ACHN (cell line): ENCODE data around the gene CYFIP2.

Source experiments
- DNase-seq: peaks from one replicate; pipeline ENCODE4 v3.0.0-alpha.2; 2015
- in situ Hi-C: cut with HindIII; loops from 2 replicates; pipeline ENCODE4 v1.10.0; 2017; ENCODE audit warnings: low sequenced_read_pairs, low pct_ligation_motif_present, low pct_unique_long_range_greater_than_20kb

CYFIP2 gene

DNA sequence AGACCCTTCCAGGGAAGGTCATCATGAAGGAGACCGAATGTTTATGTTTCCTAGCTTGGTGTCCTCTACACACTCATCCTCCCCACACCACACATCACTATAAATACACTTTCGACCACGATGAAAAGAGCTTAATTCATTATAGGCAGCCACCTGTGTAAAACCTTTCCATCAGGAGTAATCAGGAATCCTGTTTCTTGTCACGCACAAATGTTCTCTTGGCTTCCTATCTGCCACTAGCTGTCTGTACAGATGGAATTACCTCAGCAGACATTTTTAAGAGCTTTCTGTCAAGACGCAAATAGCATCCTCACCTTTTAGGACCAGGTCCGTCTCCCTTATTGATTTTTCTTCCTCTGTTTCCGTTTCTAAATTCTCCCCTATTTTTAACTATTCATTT lies 79.1 kb downstream of the CYFIP2 start:
- in situ Hi-C loops, result no loop called here
- no peak for DNase-seq

DNA sequence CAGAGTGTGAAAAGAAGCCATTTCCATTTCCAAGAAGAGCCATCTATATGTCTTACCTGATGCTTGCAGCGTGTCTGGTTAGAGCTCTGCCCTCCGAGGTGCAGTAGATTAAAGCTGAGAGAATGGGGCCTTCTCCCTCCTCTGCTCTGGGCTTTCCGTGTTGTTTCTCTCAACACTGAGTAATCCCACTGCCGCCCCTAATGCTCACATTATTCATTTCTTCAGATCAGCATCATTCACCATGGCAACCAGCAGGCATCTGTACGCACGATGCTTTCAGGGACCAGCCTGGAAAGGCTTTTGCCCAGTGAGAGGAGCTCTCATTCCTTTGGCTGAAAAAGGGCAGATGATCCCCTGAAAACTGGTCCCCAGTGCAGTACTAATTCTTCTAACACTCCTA lies 79.6 kb downstream of the CYFIP2 start:
- no peak for DNase-seq
- in situ Hi-C loops, result no loop called here

DNA sequence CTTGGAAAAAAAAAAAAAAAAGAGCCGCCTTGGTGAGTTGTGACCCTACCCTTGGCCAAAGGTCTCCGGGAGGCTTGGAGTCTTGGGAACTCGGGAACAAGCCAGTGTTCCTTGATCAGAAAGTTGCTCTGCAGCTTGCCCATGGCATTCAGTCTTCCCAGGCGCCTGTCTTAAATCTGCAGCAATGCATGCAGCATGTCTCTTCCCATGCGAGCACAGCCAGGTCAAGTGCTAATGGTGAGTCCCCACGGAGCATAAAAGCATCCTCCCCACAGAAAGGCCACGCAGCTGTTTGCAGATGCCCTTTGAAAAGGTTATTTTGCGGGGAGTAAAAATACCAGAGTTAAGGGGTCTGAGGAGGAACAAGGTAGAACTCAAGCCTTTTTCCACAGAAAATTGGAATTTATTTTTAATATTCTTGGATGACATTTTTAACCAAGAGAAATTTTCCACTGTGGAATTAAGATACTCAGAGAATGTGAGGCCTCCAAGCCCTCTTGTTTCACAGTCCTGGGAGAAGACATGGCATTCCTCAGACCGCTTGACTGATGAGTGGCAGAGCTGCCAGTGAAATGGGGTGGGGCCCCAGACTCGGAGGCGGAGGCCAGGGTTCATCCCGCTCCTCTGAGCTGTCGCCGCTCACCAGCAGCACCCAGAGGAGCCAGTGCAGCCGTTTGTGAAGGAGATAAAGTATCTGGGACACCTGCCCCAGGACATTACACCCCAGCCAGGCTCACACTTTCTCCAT lies 81.6 kb downstream of the CYFIP2 start:
- in situ Hi-C loops, result no loop called here
- DNase-seq, result no peak

DNA sequence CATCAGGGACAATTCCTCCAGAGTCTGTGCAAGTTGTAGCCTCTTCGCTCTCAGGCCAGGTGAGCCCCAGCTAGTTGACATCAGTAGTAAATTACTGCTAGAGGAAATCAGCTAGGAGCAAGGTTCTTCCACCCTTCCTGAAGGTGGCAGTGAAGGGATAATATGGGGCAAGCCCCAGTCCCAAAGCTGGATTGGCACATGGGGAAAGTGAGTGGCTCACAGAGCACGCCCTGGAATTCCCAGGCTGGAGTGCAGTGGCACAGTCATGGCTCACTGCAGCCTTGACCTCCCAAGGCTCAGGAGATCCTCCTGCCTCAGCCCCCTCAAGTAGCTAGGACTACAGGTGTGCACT lies 82.1 kb downstream of the CYFIP2 start:
- no peak for DNase-seq
- in situ Hi-C loops, result no loop called here

DNA sequence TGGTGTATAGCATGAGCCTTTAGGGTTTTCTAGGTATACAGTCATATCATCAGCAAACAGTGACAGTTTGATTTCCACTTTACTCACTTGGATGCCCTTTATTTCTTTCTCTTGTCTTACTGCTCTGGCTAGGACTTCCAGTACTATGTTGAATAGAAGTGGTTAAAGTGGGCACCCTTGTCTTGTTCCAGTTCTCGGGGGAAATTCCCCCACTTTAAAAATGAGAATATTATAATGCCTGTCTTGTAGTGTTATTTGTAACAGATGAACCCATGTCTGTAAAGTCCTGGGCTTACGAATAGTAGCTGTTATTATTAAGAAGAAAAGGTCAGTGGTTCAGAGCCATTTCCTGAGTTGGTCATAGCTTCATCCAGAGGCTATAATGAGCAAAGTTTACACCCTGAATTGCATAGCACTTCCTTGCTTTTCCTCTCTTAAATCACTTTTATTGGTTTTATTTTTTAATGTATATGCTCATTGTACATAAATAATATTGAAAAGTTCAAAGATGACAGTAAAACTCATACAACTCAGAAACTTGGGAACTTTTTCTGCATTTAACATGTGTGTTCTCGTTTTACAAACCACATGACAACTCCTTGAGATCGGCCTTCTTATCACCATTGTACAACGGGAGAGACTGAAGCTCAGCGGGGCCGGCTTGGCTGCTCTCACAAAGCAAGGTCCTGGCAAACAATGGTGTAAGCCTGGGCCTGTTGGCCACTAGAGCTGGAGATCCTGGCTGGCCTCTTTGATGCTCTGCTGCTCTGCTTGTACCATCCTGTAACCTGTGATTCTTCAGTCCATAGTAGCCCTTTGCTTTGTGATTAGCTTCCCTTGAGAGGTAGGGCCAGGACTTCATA lies 85.2 kb downstream of the CYFIP2 start:
- DNase-seq, result no peak
- in situ Hi-C loops, result no loop called here

DNA sequence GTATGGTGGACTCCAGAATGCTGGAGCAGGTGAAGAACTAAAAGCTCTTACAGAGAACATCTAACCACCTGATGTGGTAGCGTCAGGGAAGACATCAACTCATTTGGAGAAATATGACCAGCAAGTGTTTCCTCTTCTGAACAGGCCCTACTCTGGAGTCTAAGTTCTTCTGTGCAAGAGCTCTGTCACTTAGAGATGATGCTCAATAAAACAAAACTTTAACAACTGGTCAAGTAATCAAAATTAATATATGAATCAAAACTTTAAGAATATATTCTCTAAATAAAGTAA lies 85.8 kb downstream of the CYFIP2 start:
- DNase-seq, result no peak
- in situ Hi-C loops, result no loop called here

DNA sequence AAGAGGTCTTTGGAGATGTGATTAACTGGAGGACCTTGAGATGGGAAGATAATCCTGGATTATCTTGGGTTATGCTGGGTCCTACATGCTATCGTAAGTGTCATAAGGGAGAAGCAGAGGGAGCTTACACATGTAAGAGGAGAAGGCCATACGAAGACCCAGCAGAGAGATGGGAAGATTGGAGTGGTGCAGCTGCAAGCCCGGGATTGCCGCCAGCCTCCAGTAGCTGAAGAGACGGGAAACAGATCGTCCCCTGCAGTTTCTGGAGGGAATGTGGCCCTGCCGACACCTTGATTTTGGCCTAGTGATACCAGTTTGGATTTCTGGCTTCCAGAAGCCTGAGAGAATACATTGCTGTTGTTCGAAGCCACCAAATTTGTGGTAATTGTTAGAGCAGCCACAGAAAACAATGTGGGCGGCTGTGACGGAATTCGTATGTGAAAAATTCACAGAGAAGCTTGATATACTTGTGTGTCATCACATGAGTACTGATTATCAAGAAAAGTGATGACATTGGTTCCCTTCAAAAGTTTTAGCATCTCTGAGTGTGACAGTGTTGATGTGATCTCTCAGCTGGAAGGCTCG lies 86.9 kb downstream of the CYFIP2 start:
- in situ Hi-C loops, result no loop called here
- no peak for DNase-seq

DNA sequence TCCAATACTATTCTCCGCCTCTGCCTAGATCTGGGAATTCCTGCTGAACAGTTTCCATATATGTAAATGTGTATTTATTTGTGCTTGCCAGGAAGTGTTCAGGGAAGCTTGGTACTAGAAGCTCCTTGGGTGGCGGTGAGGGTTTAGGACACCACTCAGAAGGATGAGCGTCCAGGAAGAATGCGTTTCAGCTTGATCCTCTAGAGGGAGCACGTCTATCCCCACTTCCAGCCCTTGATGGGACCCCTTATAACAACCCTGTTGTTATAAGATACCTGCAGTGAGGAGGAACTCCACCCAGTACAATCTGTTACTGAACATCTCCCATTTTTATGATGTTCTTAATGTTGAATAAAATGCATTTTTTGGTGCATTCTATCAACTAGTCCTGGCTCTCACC lies 88.9 kb downstream of the CYFIP2 start:
- in situ Hi-C loops, result no loop called here
- DNase-seq, result no peak

DNA sequence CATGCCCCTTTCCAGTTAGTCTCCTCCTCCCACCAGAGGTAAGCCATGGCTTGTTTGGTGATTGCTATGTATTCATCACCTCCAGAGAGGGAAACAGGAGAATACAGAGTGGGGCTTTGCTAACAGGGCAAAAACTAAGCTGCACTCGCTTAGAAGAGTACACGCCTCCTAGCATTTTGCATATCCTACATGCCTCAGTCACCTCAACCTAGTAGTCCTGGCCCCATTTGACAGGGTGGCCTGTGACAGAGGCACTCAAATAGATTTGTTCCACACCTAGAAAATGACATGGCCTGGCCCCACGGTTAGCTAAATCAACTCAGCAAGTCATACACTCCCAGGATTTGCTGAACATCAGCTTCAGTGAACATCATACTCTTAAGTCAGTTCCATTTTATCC lies 90.7 kb downstream of the CYFIP2 start:
- in situ Hi-C loops, result no loop called here
- DNase-seq, result no peak

DNA sequence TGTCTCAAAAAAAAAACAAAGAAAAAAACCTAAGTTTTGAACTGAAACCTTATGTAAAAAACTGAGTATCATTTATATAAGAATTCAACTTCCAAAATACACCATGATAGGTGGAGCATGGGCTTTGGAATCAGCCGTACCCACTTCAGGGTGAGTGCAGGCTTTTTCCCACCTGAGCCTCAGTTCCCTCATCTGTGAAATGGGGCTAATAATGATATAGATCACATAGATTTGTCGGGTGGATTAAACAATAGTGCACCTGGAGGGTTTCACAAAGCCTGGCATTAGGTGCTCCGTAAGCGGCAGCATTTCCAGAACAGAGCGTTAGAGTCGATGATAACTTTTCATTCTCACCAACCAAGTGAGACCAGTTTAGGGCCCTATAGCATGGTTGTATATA lies 91.9 kb downstream of the CYFIP2 start:
- in situ Hi-C loops, result no loop called here

DNA sequence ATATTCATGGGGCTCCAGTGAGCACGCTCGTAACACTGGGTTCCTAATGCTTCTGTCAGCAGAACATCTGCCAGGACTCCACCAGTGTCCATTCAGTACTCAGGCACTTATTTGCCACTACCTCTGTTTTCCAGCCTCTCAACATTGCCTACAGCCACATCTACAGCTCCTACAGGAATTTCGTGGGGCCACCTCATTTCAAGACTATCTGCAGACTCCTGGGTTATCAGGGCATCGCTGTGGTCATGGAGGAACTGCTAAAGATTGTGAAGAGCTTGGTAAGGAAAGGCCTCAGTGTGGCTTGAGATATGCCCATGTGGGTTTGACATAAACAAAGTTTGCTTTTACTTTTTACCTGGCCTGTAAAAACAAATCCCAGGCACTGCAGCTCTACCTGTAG lies 92.9 kb downstream of the CYFIP2 start:
- DNase-seq, result no peak
- in situ Hi-C loops, result no loop called here

More for the DNA sequence above, 91.9 kb downstream of the CYFIP2 start:
- DNase-seq, result no peak

DNA sequence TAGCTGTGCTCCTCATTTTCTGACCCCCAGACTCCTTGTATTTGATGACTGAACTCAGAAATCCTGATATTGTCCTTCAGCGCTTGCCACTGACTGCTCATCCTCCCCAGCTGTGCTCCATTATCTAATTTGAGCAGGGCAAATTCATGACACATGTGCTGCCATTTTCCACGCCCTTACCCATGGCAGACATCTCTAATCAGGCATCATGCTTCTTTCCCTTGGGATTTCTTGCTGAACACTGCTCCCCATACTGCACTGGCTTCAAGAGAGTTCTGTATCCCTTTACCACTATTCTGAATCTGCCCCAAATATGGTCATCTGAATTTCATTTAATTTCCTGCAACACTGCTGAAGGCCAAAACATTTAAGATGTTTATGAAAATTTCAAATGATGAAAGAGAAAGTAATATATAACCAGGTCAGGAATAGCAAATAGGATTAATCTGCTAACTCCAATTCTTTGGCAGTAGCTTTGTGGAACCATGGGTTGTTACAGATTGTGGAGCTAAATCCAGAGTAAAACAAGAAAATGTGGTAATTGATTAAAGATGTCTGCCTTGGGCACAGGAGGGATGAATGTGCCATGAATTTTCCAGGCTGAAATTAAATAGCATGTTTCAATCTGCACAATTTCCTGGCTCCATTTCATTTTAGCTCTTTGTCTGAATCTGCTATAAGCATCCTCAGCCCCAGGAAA lies 93.6 kb downstream of the CYFIP2 start:
- in situ Hi-C loops, result no loop called here
- no peak for DNase-seq

DNA sequence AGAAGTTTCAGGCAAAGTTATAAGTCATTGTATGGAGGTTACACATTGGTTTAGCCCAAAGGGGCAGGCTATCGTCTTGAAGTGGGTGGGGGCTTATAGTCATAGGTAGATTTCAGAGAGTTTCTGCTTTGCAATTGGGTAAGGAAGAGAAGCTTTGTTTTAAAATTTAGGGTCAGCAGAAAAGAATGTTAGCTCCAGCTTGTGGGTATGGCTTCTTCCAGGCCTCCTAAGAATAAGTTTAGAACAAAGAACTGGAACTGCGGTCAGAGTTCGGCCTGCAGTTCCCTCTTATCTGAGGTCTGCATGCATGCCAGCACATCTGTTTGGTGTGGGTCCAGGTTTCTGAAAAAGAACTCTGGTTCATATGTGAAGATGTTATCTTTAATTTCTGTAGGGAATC lies 96.1 kb downstream of the CYFIP2 start:
- in situ Hi-C loops, result no loop called here

DNA sequence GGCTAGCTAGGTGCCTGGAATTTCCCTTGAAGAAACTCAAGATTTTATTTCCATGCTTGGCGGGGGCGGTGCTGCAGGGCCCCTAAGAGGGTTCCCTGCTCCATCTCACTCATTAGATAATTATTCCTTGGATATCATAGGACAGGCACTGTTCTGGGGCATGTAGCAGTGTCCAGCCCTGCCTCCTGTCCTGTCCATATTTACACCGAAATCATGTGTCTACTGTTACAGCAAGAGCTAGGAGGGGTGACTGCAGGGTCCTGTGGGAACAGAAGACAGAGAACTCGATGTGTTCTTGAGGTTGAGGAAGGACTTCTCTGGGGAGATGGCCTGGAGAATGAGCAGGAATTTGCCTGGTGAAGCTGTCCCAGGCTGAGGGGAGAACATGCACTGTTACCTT lies 96.6 kb downstream of the CYFIP2 start:
- no peak for DNase-seq
- in situ Hi-C loops, result no loop called here

More for the DNA sequence above, 96.1 kb downstream of the CYFIP2 start:
- DNase-seq, result no peak

DNA sequence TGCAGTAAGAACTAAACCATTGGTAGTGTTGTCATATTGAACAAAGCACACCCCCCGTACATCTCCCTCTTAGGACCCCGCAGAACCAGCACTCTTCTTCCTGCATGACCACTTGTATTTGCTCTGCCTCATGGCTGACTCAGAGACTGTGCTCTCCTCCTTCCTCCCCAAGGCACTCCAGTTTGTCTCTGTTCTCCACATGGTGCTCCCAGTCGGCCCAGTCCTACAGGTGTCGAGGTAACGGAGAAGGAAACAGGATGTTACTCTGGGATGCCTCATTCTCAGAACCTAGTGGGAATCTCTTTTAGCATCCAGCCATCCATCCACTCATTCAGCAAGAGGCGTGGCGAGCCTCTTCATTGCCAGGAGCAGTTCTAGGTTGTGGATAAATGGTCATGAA lies 97.1 kb downstream of the CYFIP2 start:
- in situ Hi-C loops, result no loop called here
- no peak for DNase-seq

DNA sequence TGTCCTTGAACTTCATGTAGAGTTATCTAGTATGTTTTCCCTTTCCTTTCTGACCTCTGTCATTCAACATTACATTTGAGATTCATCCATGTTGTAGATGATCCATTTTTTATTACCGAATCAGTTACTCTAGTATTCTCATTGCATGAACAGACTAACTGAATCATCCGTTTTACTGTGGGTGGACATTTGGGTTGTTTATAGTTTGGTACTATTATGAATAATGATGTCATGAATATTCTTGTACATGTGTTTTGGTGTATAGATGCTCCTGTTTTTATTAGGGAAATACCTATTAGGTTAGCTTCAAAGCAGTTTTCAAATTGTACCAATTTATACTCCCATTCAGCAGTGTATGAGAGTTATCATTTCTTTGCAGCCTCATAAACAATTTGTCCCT lies 99.8 kb downstream of the CYFIP2 start:
- no peak for DNase-seq
- in situ Hi-C loops, result no loop called here

DNA sequence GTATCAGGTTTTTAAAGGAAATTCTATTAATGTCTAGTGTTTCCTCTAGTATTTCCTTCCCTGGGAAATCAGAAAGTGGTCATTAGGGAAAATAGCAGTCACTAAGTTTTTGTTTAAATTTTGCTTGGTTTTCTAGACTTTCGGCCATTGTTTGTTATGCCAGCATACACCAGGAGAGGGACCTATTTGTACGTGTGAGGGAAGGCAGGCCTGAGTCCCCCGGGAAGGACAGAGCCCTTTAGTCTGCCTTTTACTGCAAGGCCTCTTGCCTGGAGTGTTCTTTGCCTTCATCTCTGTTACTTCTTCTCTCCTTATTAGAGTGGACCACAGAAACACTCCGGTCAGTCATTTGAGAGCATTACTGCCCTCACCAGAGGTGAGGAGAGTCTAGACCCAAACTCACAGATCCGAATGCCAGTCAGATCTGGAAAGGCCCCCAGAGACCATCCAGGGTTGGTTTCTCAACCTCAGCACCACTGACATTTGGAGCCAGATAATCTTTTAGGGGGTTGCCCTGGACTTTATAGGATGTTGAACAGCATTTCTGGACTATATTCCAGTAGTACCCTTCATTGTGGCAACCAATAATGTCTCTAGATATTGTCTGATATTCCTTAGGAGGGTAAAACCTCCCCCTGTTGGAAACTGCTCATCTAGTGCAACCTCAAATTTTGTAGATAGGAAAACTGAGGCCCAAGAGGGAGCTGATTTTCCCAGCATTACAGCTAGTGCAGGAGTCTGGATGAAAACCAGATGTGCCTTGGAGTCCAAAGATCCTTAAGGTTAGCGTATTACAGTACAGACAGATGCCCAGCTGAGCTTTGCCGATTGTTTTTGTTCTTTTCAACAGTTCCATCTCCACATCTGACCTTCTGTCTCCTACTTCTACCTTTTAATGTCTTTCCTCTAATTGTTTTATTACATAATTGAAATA lies 101.1 kb downstream of the CYFIP2 start:
- peak; percentile 39 for DNase-seq
- in situ Hi-C loops, result no loop called here

DNA sequence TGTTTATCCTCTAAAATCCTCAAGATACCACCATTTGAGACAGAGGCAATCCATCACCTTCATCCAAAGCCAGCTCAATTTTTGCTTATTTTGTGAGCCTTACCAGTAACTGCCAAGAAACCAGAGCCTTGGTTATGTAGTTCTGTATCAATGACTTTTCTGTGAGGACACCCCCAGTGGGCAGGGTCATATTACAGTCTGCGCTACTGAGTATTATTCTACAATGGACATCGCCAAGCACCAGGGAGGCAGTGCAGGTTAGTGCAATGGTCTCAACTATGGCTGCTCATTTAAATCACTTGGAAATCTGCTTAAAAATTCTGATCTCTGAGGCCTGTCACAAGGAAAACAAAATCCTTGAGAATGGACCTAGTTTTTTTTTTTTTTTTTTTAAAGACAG lies 103.6 kb downstream of the CYFIP2 start:
- in situ Hi-C loops, result no loop called here
- no peak for DNase-seq
